ENCODE data around the gene MSL1.

GRCh38 chr17:40112718-40113109, 9.1 kb upstream of the MSL1 start:
- TF ChIP-seq JUN (IDR thresholded peaks at IDR 0.05; ENCODE audit: borderline replicate concordance, low read depth, low read length) (no peak), JUN (CRISPR knock-in tag; IDR thresholded peaks at IDR 0.05; ENCODE audit: borderline replicate concordance) (no peak), CGGBP1 (CRISPR knock-in tag; IDR thresholded peaks at IDR 0.05) (no peak), CBFB (CRISPR knock-in tag; IDR thresholded peaks at IDR 0.05) (no peak), YY1 (IDR thresholded peaks at IDR 0.05; ENCODE audit: borderline replicate concordance in 1 of 3, control insufficient read depth in 1 of 3, extremely low read depth in 1 of 3, insufficient read depth in 3 of 3, insufficient read length in 1 of 3, insufficient replicate concordance in 2 of 3, low read depth in 1 of 3, low read length in 2 of 3) (no peak), CREB1 (IDR thresholded peaks at IDR 0.05) (no peak), CREB1 (CRISPR knock-in tag; IDR thresholded peaks at IDR 0.05) (no peak), RBFOX2 (IDR thresholded peaks at IDR 0.05; ENCODE audit: low read depth, low read length) (no peak), SP2 (IDR thresholded peaks at IDR 0.05; ENCODE audit: extremely low read depth, low read depth, low read length, poor library complexity, severe bottlenecking) (no peak), KDM1A (IDR thresholded peaks at IDR 0.05) (no peak), ZBTB43 (CRISPR knock-in tag; IDR thresholded peaks at IDR 0.05) (no peak), TBL1XR1 (IDR thresholded peaks at IDR 0.05; ENCODE audit: low read length in 2 of 2) (no peak), ZNF551 (CRISPR knock-in tag; IDR thresholded peaks at IDR 0.05) (no peak)
- TF ChIP-seq, protein P1, sequence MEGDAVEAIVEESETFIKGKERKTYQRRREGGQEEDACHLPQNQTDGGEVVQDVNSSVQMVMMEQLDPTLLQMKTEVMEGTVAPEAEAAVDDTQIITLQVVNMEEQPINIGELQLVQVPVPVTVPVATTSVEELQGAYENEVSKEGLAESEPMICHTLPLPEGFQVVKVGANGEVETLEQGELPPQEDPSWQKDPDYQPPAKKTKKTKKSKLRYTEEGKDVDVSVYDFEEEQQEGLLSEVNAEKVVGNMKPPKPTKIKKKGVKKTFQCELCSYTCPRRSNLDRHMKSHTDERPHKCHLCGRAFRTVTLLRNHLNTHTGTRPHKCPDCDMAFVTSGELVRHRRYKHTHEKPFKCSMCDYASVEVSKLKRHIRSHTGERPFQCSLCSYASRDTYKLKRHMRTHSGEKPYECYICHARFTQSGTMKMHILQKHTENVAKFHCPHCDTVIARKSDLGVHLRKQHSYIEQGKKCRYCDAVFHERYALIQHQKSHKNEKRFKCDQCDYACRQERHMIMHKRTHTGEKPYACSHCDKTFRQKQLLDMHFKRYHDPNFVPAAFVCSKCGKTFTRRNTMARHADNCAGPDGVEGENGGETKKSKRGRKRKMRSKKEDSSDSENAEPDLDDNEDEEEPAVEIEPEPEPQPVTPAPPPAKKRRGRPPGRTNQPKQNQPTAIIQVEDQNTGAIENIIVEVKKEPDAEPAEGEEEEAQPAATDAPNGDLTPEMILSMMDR (IDR thresholded peaks at IDR 0.05 in 2 of 3, conservative IDR thresholded peaks at IDR 0.05 in 1 of 3; ENCODE audit: insufficient read depth in 2 of 3, low read depth in 1 of 3, low read length in 3 of 3) = no peak
